Islet precursor cell (in vitro differentiated cells): ENCODE data around the gene UTP20.

ENCODE experiments used
- DNase-seq: peaks from one replicate; pipeline ENCODE4 v3.0.0-alpha.2; 2018

UTP20 gene

DNA sequence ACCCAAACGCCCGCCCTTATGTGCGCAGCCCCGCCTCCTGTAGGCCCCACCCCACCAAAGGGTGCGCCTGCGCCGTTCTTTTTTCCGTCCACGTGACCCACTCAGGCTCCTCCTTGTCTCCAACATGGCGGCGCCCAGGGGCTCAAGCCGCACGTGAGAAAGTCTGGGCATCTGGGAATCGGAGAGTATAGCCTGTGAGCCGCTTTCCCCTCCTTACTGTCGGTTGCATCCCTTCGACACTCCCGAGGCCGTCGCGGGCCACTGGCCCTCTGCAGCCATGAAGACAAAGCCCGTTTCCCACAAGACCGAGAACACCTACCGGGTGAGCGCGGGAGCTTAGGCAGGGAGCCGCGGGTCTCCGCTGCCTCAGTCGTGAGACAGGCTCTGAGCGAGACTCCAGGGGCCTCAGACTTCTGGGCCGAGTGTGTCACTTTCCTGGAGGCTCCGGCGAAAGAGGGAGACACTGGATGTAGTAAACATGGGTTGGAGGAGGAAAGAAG is at the start of gene UTP20:
Gene UTP20, plus strand, starts transcription at position 100 of the 500 bp plus-strand sequence. Its CDS starts 178 bp downstream, at position 278.
- DNase-seq: peak; percentile 97

DNA sequence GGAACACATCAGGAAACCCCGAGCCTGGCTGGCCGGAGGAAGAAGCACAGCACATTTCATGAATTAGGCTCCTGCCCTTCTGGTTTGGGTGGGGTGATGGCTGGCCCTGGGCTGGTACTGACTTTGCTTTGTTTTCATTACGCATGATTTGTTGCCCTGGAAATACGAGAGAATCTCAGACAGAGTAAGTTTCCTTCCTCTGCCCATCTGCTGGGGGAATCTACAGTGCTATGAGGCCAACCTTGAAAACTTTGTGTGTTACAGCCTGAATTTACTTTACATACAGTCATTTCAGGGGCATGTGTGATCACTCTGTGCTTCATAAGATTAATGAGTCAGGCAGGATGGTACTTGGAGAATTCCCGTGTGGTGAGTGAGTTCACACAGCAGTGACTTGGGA is 49.4 kb upstream of the UTP20 start:
- no peak for DNase-seq

DNA sequence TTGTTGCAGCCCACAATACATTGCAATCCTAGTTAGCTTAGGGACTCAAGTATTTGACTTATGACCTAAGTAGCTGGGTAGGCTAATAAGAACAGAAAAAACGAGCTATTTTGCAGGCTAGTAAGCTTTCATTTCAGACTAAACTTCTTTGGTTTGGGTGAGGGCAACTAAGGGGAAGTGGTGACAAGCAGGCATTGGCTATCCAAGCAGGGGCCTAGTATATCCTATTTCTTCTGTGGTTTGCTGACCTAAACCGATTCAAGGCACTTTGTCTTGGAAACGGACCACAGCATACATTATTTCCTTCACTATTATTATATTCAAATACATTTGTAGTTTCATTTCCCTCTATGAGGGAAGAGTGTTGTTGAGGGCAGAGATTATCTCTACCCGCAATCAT is 48.3 kb upstream of the UTP20 start:
- no peak for DNase-seq

DNA sequence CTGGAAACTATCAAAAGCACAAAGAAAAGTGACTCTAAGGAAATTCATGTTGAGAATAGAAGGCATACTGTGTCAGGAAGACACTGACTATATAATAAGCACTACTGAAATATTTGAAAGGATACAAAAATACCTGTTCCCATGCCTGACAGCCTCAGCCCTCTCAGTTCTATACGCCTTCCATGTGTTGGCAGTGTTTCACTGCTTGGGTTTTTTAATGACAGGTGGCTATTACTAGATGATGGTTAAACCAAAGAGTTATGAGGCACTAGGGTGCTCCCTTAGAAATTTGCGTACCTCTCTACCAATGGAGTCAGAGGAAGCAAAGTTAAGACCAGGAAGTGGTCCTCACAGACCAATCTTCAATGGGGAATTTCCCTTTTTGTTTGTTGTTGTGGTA is 44.2 kb upstream of the UTP20 start:
- no peak for DNase-seq

DNA sequence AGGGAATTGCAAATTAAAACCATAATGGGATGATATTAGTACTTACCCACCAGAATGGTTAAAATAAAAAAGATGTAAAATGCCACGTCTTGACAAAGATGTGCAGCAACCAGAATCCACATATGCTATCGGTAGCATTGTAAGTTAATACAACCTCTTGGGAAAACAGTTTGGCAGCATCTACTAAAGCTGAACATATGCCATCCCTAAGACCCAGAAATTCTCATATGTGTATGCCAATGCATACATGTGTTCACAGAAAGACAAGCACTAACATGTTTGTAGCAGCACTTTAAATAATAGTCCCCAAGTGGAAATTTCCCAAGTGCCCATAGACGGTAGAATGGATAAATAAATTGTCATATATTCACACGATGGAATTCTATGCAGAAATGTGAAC is 41.6 kb upstream of the UTP20 start:
- no peak for DNase-seq

DNA sequence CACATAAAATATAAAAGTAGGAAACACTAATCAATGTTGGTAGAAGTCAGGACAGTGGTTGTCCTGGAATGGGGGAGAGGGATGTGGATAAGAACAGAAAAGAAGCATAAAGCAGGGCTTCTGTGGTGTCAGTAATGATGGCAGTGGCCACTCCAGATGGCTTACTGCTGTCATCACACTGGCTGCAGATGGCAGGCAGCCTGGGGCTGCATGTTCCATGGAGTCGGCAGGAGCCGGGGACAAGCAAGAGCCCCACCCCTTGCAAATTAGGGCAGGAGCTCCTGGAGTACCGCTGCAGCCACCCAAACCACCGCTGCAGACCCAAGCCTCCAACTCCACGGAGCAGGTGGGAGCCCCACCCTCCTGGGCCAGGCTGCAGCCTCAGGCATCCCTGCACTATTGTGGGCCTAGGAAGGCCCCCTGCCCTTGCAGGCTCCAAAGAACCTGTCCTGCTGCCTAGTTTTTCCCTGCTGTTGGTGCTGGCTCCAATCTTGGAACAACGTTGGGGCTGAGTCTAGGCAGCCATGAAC is 41.0 kb upstream of the UTP20 start:
- no peak for DNase-seq

DNA sequence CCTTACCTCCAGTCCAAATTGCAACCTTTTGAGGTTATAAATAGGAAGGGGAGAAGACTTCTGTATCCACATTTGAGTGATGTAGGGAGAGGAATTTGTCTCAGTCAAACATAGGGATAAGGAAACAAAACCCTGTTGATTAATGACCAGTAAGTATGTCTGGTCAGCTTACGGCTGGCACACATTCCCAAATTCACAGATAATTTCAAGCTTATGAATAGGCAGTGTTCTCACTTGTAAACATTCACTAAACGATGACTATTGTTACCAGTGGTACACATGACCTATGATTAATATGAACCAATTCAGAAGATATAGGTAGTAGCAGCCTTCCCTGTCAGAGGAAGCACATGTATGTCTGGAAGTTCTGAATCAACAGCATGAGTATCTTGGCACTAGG is 36.8 kb upstream of the UTP20 start:
- DNase-seq: no peak

DNA sequence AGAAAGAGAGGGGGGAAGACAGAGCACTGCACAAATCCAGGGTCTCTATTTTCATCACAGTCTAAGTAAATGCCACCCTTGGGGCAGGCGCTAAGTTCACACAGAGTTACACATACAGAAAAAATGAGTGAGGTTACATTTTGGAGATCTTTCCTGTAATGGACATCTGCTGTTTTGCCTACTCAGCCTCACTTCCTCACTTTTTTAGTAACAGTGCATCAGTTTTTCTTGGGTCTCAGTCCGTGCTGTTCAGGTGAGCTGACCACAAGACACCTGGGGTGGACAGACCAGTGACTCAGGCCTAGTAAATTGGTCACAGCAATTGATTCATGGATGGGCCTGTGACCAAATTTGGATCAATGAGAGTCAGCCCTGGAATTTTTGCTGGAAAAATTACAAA is 36.3 kb upstream of the UTP20 start:
- DNase-seq: no peak

DNA sequence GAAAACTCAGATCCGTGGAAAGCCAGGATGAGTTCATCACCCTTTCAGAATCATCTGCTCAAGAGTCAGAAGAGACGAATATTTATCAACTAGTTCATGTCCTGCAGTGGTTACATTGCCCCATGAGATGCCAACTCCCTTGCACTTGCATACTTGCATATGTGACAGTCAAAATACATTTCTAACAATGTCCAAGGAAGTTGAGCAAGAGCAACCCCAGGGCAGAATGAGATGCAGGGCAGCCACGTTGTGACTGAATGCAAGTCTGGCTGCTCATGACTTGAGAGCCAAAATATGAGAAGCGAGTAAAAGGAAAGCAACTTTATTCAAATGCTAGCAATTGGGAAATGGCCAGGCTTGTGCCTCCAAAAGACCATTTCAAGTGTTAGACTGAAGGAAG is 23.6 kb upstream of the UTP20 start:
- DNase-seq: no peak

DNA sequence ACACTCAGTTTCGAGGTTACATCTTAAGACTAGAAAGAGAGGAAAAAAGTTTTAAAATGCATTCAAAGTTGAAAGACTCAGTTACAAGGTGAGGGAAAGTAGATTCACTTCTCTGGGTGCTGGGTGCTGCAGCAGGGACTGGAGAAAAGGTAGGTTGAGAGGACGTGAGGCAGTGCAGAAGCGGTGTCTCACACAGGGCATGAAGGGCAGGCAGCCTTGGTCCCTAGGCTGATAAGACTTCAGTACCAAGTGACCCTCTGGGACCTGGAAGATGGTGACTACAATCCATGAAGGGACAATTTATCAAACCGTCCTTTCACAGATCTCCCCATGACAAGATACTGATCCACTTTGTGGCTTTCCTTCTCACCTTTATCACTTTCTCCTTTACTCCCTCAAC is 22.5 kb upstream of the UTP20 start:
- DNase-seq: no peak

DNA sequence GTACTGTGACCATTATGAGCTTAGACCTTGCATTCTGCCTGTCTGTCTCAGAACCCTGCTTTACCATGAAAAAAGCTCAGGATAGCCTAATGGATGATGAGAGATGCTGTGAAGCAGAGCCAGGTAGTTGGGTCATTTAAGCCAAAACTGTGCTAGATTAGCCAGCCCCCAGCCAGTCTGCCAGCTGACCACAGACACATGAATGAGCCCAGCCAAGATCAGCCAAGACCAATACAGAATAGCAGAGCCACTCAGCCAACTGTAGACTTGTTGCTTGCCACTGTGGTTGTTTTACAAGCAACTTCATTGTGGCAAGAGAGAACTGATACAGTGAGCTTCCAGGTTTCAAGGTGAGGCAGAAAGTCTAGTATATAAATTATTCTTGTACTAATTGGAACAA is 12.8 kb upstream of the UTP20 start:
- DNase-seq: no peak

DNA sequence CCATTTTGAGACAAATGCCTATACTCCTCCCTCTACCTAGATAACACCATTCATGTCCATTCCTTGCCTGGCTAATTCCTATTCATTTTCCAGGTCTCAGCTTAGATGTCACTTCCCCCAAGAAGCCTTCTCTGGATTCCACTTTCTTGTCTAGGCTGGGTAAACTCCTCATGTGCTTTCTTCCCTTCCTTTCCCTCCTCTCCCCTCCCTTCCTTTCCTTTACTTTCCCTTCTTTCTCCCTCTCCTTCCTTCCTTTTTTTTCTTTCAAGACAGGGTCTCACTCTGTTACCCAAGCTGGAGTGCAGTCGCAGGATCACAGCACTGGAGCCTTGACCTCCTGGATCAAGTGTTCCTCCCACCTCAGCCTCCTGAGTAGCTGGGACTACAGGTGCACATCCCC is 3.5 kb upstream of the UTP20 start:
- no peak for DNase-seq

DNA sequence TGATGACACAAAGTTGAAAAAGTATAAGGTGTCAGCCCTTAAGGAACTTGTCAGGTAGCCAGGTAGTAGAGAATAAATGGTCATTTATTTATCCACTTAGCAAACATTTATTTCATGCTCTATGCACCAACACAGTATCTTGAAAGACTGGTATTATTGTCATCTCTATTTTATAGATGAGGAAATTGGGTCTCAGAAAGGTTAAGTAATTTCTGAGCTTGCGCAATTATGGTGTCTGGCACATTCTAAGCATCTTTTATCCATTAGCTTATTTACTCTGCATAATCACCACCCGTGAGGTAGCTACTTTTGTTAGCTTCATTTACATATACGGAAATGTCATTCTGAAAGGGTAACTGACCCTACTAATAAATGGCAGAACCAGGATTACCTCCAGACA is 2.5 kb upstream of the UTP20 start:
- no peak for DNase-seq

DNA sequence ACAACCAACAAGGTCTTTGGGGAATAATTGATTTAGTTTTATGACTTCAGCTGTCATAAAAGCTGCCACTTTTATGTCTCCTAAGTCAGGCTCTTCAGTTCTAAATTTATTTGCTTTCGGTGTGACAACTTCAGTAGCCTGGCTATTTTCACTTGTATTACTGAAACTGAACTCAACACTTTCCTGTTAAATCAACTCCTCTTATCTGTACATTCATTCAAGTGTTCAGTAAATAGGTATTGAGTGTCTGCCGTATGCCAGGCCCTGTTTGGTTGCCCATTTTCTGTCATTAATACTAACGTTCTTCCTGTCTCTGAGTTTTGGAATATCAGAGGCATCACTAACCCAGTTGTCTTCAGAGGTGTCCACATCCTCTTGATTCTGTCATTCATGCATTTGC is 7.5 kb downstream of the UTP20 start:
- DNase-seq: no peak

DNA sequence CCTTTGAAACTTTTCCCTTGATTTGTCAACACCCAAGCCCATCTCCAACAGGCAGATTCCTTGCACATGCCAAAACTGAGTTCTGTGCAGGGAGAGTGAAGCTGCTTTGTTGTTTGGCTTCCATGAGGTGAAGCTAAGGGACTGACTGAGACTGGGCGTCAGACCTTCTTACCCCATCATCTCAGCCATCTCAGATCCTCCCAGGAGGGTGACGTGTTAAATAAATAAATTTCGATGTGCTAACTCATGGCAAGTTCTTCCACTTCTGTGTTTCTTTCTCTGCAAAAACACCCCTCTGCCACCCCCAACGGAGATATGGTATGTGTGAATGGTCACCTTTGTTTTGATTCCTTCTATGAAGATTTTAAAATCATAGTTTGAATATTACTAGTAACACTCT is 17.8 kb downstream of the UTP20 start:
- no peak for DNase-seq

DNA sequence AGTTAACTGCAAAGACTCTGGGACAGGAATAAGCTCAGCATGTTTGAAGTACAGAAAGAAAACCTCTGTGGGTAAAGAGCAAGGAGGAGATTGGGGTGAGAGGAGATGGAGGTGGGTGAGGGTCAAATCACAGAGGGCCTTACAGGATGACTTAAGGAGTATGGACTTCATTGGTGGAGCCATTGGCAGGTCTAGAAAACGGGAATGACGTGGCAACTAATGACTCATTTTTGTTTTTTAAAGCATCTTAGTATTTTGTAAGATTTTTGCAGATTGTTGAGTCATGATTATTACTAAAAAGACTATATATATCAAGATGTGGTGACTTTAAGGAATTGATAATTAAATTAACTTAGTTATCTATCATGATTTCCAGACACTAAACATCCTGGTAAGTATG is 18.5 kb downstream of the UTP20 start:
- no peak for DNase-seq

DNA sequence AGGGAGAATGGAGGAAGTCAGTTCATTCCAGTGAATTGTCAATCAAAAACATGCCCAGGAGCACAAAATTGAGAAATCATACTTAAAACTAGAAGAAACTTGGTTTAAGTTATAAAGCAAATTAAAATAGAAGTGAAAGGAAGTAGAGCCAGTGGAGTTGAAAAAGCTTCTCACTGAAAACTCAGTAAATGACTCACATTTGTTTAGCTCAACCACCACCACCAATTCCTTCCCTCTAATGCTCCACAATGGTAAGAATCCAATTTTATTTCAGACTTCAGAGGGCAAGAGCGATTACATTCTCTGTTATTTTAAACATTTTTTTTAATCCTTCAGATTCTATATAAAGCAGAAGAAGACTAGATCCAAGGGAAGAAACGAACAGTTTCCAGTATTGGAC is 19.4 kb downstream of the UTP20 start:
- DNase-seq: no peak

DNA sequence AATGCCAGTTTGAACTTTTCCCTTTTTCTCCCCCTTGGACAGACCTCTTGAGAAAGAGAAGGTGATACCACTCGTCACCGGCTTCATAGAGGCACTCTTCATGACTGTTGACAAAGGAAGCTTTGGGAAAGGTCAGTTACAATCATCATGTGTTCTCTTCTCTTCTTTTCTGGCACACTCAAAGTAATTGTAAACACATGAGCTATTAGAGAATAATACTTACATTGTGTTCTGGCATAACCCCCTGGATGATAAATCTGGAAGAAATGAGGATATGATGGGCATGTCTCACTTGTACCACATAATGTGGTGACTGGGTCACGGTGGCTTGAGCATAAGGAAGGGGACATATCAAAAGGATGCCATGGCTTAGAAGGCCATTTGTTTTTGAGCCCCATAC is 20.0 kb downstream of the UTP20 start:
- no peak for DNase-seq

DNA sequence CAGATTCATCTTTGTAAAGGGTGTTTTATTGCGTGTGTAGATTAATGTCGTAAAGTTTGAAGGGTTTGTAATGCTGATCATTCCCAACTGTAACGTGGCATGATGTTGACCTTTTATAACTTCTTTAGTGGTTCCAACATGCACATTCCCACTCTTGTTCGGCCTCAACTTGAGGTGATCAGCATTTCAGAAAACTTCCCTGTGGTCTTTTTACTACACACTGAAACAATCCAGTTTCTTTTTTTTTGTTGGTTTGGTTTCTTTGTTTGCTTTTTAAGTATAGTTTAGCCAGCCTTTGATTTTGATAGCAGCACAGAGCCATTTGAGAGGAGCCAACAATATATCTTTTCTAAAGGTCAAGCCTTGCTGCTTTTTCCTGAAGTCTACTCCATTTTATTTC is 22.8 kb downstream of the UTP20 start:
- DNase-seq: no peak

DNA sequence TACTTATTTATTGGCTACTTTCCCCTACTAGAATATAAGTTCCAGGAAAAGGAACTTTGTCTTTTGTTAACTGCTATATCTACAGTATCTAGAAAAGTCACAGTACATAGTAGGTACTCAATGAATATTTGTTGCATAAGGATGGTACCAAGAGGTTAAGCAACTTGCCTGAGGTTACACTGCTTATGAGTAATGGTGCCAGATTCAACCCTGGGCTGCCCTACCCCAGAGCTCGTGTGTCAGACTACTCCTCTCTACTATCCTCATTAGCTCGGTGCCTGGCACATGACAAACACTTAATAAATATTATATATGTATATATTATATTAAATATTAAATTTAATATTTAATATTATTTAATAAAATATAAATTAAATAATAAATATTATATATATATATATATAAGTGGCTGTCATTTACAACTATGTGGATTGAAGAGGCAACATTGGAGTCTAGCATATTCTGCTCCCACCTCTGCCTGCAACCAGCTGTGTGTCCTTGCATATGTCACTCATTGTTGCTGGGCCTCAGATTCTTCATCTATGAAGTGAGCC is 25.4 kb downstream of the UTP20 start:
- DNase-seq: no peak

DNA sequence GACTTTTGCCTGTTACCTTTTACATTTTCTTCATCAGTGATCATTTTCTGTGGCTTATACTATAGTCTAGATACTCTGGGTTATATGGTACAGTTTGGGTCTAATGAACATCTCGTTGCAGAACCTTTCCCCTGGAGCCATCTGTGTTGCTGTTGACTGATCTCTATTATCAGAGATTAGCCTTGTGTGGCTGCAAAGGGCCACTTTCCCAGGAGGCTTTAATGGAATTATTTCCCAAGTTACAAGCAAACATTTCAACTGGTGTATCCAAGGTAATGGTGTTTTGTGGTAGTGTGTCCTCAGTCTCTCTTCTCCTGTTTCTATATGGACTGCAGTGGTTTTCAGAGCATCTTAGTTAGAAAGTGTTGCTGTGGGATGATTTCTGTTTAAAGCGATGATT is 25.9 kb downstream of the UTP20 start:
- no peak for DNase-seq

DNA sequence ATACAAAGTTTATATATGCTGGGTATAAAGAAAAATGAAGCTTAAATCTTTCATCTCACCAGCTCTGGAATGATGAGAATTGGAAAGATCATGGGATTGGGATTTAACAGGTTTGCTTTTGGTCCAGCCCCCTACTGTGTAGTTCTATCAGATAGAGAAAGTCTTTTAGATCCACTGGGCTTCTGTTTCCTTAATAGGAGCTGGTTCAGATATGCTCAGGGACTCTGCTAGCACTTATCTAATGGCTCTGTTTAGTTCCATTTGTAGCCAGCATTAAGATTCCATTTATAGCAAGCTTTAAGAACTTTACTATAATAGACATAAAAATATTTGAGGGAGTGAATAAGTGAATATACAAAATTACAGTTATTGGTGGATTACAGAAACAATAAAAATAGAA is 42.6 kb downstream of the UTP20 start:
- DNase-seq: no peak

DNA sequence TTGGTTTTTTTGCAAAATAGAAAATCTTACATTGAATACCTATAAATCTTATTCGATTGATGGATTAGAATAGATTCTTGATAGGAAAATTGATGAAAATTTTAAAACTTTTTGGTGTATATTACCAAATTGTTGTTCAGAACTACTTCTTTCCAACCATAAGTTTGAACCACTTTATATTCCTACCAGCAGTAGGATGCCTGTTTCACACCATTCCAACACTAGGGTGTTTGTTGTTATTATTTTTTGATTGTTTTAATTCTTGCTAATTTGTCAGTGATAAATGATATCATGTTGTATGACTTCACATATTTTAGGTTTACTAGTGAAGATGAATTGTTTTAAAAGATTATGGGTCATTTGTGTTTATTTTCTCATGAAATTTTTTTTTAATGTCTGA is 43.4 kb downstream of the UTP20 start:
- no peak for DNase-seq

DNA sequence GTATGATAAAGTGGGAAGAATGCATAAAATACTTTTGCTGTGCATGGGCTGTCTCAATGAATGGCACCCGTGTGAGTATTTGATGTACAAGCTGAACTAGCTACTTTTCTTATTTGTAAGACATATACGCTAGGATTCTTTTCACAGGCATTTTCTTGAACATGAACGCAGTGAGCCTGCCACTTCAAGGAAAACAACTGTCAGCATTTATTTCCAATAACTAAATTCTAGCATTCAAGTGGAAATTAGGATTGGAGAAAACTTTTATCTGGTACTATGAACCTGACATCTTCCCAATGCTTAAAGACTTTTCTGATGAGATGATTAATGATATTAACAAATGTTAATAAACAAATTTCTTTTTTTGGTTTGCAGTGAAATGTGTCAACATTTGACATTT is 45.7 kb downstream of the UTP20 start:
- no peak for DNase-seq

DNA sequence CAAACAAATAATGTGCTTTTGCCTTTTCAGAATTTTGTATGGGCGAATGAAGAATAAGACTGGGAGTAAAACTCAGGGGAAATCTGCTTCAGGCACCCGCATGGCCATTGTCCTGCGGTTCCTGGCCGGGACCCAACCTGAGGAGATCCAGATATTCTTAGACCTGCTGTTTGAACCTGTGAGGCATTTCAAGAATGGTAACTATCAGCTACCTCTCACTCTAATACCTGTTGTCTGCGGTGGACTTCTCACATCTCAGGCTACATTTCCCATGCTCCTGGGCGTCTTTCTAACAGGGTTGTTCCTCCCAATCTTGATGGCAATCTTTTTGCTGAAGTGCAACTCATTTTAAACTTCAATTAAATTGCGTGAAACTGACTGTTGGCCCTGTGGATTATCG is 47.1 kb downstream of the UTP20 start:
- DNase-seq: peak; percentile 67

DNA sequence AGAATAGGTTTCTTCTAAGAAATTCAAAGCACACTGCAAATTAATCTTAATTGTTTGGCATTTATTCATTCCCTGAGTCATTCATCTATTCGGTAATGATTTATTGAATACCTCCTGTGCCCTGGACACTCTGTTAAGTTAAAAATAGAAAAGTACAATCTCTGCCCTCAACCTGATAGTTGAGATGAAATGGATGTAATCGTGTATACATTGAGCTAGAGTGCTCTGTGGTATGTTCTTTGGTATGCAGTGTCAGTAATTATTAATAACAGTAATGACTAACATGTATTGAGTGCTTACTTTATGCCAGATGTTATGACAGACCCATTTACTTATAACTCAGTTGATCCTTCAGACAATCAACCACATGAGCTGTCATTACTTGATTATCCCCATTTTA is 47.6 kb downstream of the UTP20 start:
- no peak for DNase-seq
